Endodermal cell (in vitro differentiated cells): ENCODE results near the gene MRPL44. TPM values are rescaled to one million over a fixed set of nuclear protein-coding genes. Genes with fewer than 3 reads are reported as not detected.

Source experiments
- DNase-seq: peaks from one replicate; pipeline ENCODE4 v3.0.0-alpha.2; 2017
- H3K27ac ChIP-seq: 2 replicates; pipeline ENCODE4 v1.5.1; 2013; ENCODE audit warnings: mild to moderate bottlenecking, low read depth, low read length, moderate library complexity
- H3K27me3 ChIP-seq: 2 replicates; pipeline ENCODE4 v1.6.1; 2013; ENCODE audit warnings: mild to moderate bottlenecking, low read length, moderate library complexity; ENCODE audit not compliant: insufficient read depth, control insufficient read depth, poor library complexity, severe bottlenecking
- H3K36me3 ChIP-seq: 2 replicates; pipeline ENCODE4 v1.7.0; 2013; ENCODE audit warnings: mild to moderate bottlenecking, low read length, moderate library complexity; ENCODE audit not compliant: control insufficient read depth, insufficient read depth
- H3K4me1 ChIP-seq: one replicate; pipeline ENCODE4 v1.7.0; 2013; ENCODE audit warnings: low read length; ENCODE audit not compliant: control insufficient read depth, insufficient read depth
- H3K4me3 ChIP-seq: 2 replicates; pipeline ENCODE4 v1.5.1; 2013; ENCODE audit warnings: mild to moderate bottlenecking, low read length, moderate library complexity
- H3K9ac ChIP-seq: 2 replicates; pipeline ENCODE4 v1.6.1; 2013; ENCODE audit warnings: mild to moderate bottlenecking, low read length, moderate library complexity; ENCODE audit not compliant: poor library complexity, severe bottlenecking; ENCODE audit errors: extremely low read depth
- H3K9me3 ChIP-seq: 2 replicates; pipeline ENCODE4 v1.6.1; 2013; ENCODE audit warnings: mild to moderate bottlenecking, low read length, moderate library complexity; ENCODE audit not compliant: control insufficient read depth
- H3K27ac Mint-ChIP-seq: 2 replicates; pipeline ENCODE4 v1.8.0; 2020; ENCODE audit warnings: mixed read lengths
- H3K27me3 Mint-ChIP-seq: 2 replicates; pipeline ENCODE4 v1.8.0; 2021; ENCODE audit warnings: mild to moderate bottlenecking, mixed read lengths; ENCODE audit not compliant: insufficient read depth
- H3K36me3 Mint-ChIP-seq: 2 replicates; pipeline ENCODE4 v1.8.0; 2020; ENCODE audit warnings: low read depth, mixed read lengths
- H3K4me1 Mint-ChIP-seq: 2 replicates; pipeline ENCODE4 v1.8.0; 2020; ENCODE audit warnings: mixed read lengths
- H3K4me3 Mint-ChIP-seq: 2 replicates; pipeline ENCODE4 v1.8.0; 2020; ENCODE audit warnings: mild to moderate bottlenecking, moderate library complexity, mixed read lengths
- H3K9me3 Mint-ChIP-seq: 2 replicates; pipeline ENCODE4 v1.8.0; 2020; ENCODE audit warnings: mild to moderate bottlenecking, mixed read lengths
- CTCF ChIP-seq: fragments of 200-600 bp; sonication (generic); conservative IDR thresholded peaks from 2 replicates; pipeline ENCODE4 v1.5.0; 2021; ENCODE audit warnings: antibody characterized with exemption, mild to moderate bottlenecking
- WGBS, 2 experiments: methylation state at CpG; one replicate each; pipeline versions ENCODE4 v1.1.5 to v1.1.7; 2013; ENCODE audit warnings: missing lambda C conversion rate in 2 of 2, mixed read lengths in 1 of 2; ENCODE audit not compliant: insufficient coverage in 1 of 2, insufficient read length in 1 of 2; 5-methylcytosine and 5-hydroxymethylcytosine counted together
- total RNA-seq, 2 donors: library from RNA; stranded (reverse); fragmentation: NEBNext Ultra II Directional in 1 of 2; extraction: Animal tissue kit (Norgen Biotek cat#: 25700) in 1 of 2; gene quantifications; 2 replicates in 1 of 2; 3 replicates in 1 of 2; pipeline ENCODE4 v1.2.1, GENCODE V29; 2021

The MRPL44 gene
- total RNA-seq, 2 donors from 2014 or later: 38.7 to 43.4 TPM

GRCh38 chr2:223959688-223960087 is 2.4 kb downstream of the MRPL44 start:
- no peaks in the 10 kb centered on the region for H3K9me3 ChIP-seq
- H3K27me3 ChIP-seq: no peaks in the 10 kb centered on the region
- Mint-ChIP-seq H3K36me3 (peaks cover 36% of the 10 kb centered on the region), H3K27me3 (no peaks in the 10 kb centered on the region), H3K27ac (no peak overlapping the region), H3K4me1 (peaks cover 41% of the 10 kb centered on the region), H3K9me3 (no peaks in the 10 kb centered on the region), H3K4me3 (no peak overlapping the region)
- H3K4me3 ChIP-seq: peak overlapping the region; percentile 97
- peaks cover 25% of the 10 kb centered on the region for H3K36me3 ChIP-seq
- DNase-seq: peak; percentile 31
- 82 to 88% methylated on average over 5 of the region's 5 CpGs for WGBS, 2 experiments
- no peak overlapping the region for H3K27ac ChIP-seq
- no peak overlapping the region for H3K9ac ChIP-seq
- H3K4me1 ChIP-seq: peaks cover 2% of the 10 kb centered on the region
- TF ChIP-seq CTCF: no peak

- Mint-ChIP-seq H3K4me3 (no peak overlapping the region), H3K27ac (no peak overlapping the region), H3K4me1 (peaks cover 17% of the 10 kb centered on the region), H3K27me3 (no peaks in the 10 kb centered on the region), H3K9me3 (no peaks in the 10 kb centered on the region), H3K36me3 (peaks cover 24% of the 10 kb centered on the region)
- peaks cover 40% of the 10 kb centered on the region for H3K36me3 ChIP-seq
- no peak for TF ChIP-seq CTCF
- no peak overlapping the region for H3K4me3 ChIP-seq
- no peak overlapping the region for H3K9ac ChIP-seq
- no peaks in the 10 kb centered on the region for H3K9me3 ChIP-seq
- H3K27me3 ChIP-seq: no peaks in the 10 kb centered on the region
- H3K4me1 ChIP-seq: peaks cover 3% of the 10 kb centered on the region
- WGBS, 2 experiments: 75 to 97% methylated on average over 2 of the region's 2 CpGs
- H3K27ac ChIP-seq: no peak overlapping the region
- DNase-seq: no peak
Measured at GRCh38 chr2:223967981-223968380, 10.7 kb downstream of the MRPL44 start.

GRCh38 chr2:223969315-223969714 is 12.1 kb downstream of the MRPL44 start:
- H3K4me1 ChIP-seq: peaks cover 3% of the 10 kb centered on the region
- no peaks in the 10 kb centered on the region for H3K9me3 ChIP-seq
- 33% methylated on average over 1 of the region's 3 CpGs; no CpG with 5 or more reads in 1 of the 2 experiments for WGBS, 2 experiments
- Mint-ChIP-seq H3K36me3 (peaks cover 18% of the 10 kb centered on the region), H3K27me3 (no peaks in the 10 kb centered on the region), H3K9me3 (no peaks in the 10 kb centered on the region), H3K4me1 (peaks cover 15% of the 10 kb centered on the region), H3K4me3 (no peak overlapping the region), H3K27ac (no peak overlapping the region)
- H3K36me3 ChIP-seq: peaks cover 37% of the 10 kb centered on the region
- no peak overlapping the region for H3K4me3 ChIP-seq
- no peaks in the 10 kb centered on the region for H3K27me3 ChIP-seq
- no peak overlapping the region for H3K27ac ChIP-seq
- H3K9ac ChIP-seq: no peak overlapping the region
- DNase-seq: no peak
- no peak for TF ChIP-seq CTCF
